LNCAP (cell line): Measurements from ENCODE around the gene RPTOR.

ENCODE experiments used
- CTCF ChIP-seq: fragments of 450-650 bp; IDR thresholded peaks from 2 replicates; pipeline ENCODE4 v1.5.1; 2017; ENCODE audit warnings: mild to moderate bottlenecking

Gene RPTOR

GRCh38 chr17:80786887-80787286, 242.2 kb downstream of the RPTOR start:
- no peak for TF ChIP-seq CTCF

DNA sequence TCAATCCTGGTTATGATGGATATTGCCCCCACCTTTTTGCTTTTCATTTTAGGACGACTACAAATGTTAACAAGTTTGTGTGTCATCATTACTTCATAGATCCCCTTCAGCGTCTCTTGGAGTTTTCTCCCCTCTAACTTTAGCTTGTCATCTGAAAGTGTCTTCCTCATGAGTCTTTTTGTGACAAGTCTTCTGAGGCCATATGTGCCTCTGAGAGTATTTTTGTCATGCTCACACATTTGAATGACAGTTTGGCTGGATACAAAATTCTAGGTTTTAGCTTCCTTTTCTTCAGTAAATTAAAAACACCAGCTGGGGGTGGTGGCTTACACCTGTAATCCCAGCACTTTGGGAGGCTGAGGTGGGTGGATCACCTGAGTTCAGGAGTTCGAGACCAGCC, 243.2 kb downstream of the RPTOR start:
- TF ChIP-seq CTCF = no peak

- no peak for TF ChIP-seq CTCF
Observed at GRCh38 chr17:80789356-80789902, 244.8 kb downstream of the RPTOR start.

DNA sequence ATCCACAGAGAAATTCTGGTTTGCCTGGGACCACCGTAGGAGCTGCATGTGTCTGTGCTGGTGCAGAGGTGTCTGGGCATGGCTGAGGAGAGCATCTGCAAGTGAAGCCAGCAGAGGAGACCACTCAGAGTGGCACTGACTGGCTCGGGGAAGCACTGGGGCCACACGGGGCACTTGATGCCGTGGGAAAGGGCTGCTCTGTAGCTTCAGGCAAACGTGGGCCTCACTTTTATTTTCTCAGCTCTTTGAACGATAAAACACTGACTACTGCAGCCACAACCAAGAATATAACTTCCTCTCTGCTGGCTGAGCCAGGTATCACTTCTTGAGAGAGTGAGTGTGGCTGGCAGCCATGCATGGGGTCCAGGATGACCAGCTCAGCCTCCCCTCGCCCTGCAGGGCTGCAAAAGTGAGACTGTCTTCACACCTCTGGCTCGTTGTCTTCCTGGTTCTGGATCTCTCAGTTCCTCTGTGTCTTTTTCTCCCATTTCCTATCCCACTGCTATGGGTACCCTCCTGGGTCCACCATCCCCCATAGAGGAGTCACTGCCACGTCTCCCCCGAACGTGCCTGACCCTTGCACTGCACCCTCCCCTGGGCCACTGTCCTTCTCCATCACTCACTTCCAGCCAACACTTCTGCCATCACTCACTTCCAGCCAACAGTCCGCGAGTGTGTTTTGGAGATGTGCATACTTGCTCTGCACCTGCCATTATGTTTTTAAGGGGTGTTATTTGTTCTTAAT, 245.6 kb downstream of the RPTOR start:
- TF ChIP-seq CTCF = no peak

GRCh38 chr17:80790981-80791742, 246.5 kb downstream of the RPTOR start:
- TF ChIP-seq CTCF = no peak

DNA sequence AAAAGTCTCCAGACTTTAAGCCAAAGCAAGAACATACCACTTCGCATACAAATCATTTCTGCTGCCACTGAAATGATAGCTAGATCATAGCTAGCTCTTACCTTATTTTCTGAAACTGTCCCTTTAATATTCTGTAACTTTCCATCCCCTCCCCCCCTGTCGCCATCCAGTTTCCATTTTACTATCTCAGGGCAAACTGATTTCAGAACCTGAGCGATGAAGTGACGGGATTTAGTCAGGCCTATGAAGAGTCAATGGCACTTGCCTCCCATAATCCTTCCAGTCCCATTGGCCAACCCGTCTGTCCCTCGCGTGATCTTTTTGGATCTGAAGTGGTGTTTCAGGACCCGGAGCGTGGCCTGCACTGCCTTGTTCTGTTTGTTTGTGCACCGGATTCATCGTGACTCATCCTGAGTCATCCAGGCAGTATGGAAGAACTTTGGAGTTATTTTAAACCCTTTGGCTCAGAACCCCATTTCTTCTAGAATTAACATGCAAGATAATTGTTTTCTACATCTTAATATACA, 247.2 kb downstream of the RPTOR start:
- TF ChIP-seq CTCF = no peak

GRCh38 chr17:80792373-80792781, 247.7 kb downstream of the RPTOR start:
- no peak for TF ChIP-seq CTCF
